HG03095 (cell line): Measurements from ENCODE around the gene TRPM1.
"Not testable (repeated sequence)": the region's sequence is repeated elsewhere in the genome, so short reads cannot be mapped to it uniquely, and the experiment has no call there.

Experiments
- ATAC-seq: cut with Tn5 transposase; IDR thresholded peaks from one replicate; pipeline ENCODE4 v1.9.1; 2021; ENCODE audit warnings: moderate library complexity; ENCODE audit not compliant: unreplicated experiment

The TRPM1 gene

DNA sequence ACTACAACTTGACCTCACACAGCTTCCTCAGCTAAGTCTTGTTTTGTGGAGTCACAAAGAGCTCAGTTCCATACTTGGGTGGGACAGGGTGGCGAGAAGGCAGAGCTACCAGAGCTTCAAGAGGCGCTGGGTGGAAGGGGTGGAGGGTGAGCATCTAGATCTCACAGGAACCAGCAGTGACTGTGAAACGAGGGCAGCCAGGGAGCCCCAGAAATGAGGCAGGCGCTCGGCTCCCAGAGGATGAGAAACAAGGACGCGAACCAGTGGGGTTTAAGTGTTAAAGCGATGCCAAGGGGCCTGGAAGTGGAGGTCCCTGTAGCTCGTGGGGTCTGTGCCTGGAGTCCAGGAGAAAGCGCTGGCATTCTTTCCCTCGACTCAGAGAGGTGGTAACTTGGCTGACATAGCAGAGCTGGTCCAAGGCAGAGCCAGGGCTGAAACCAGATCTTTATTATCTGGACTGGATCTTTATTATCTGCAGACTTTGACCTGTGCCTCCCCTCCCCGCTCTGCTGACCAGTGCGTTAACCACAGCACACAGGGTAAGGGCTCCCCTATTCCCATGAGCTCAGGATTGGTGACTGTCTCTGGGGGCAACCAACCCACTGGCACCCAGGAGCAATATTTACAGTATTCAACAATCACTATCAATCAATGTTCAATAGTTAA, 26.2 kb upstream of the TRPM1 start:
- ATAC-seq: no peak

DNA sequence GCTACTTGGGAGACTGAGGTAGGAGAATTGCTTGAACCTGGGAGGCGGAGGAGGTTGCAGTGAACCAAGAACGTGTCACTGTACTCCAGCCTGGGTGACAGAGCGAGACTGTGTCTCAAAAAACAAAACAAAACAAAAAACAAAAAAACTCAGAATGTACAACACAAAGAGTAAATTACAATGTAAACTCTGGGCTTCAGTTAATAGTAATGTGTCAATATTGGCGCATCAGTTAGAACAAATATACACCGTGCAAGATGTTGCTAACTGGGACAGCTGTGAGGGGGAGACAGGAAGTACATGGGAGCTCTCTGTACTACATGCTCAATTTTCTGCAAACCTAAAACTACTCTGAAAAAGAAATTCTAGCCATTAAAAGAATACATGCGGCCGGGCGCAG, 23.5 kb upstream of the TRPM1 start:
- no peak for ATAC-seq

DNA sequence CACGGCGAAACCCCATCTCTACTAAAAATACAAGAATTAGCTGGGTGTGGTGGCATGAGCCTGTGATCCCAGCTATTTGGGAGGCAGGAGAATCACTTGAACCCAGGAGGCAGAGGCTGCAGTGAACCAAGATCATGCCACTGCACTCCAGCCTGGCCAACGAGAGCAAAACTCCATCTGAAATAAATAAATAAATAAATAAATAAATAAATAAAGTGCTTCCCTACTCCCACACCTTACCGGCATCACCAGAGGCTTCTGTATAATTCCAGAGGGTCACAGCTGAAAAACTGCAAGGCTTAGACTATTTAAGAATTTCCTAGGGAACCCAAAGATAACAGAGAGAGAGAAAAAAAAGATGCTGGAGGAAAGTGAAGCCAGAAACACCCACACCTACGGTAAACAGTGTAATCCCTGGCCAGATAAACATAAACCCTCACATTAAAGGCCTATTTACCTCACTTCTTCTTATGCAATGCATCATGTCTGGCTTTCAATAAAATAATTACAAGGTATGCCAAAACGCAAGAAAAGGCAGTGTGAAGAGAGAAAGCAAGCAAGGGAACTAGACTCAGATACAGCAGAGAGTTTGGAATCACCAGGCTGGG, 15.0 kb upstream of the TRPM1 start:
- ATAC-seq: no peak

DNA sequence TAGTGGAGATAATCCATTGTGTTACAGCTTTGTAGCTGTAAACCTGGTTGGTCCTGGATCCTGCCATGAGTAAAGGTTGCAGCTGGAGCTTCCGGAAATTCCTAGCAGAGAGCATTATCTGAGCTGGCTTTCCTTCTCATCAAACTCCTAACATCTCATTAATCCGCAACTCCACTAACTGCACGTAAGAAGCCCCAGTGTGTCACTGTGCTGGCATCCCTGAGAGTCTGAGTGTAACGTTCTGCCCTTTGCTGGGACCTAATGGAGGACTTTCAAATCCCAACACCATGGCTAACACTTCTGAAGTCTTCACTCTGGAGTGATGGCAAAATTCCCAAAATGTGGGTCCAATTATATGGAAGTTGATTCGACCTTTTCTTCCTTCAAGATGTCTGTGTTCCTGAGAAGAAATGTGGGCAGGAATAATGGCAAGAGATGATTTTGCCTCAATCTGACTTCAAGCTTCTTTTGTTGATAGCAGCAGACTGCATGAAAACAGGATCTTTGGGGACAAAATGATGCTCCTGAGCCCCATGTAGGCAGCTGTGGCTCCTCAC, 9.6 kb upstream of the TRPM1 start:
- no peak for ATAC-seq

DNA sequence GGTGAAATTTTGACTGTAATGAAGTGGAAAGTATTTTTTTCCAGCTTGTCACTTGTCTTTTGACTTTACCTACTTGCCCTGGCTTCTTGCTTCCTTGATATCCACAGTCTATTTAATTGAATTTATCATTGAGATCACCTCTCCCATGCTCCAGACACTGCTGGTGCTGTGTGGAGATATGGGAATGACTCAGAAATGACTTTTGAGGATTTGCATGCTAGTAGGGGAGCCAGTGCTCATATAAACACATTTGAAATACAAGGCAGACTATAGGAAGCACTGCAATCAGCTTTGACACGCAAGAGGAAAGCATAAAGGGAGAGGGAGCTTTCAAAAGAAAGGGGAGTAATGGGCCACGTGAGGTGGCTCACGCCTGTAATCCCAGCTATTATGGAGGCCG, 7.3 kb upstream of the TRPM1 start:
- no peak for ATAC-seq

DNA sequence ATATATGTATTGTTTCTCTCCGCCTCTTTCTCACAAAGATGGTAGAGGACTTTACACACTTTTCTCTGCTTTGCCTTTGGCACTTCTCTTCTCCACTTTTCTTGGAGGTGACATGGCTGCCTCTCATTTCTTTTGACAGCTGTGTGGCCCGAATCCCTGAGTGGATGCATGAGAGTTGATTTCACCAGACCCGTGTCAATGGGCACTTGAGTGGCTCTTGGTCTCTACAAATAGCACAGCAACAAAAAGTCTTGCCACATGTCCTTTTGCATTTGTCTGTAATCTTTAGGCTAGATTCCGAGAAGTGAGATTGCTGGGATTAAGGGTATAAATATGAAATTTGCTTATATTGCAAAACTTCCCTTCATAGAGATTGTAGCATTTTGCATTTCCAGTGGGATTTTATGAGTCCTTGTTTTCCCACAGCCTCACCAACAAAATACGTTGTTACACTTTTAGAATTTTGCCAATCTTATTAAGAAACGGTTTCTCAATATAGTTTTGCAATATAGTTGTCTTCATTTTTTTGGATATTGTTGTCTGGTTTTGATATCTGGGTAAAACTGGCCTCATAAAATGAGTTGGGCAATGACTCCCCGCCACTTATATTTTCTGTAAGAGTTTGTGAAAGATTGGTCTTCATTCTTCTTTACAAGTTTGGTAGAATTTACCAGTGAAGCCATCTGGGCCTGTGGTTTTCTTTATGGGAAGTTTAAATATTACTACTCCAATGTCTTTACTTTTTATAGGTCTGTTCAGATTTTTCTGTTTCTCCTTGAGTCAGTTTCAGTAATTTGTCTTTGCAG, 5.2 kb upstream of the TRPM1 start:
- no peak for ATAC-seq

DNA sequence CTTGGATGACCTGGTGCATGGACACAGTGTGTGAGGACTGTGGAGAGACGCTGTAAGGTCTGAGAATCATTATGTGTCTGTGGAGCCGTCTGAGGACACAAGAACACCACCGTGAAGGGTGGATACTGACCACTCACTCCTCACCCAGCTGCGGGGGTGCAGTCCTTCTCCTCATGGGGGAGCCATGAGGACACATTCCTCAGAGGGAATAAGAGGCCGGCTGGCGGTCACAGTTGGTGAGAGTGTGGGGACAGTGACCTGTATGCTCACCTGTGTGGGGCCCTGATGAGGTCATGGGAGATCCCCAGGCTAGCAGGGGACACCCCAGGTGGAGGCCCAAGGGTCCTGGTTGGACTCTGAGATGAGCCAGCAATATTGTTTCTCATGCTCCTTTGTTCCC, 2.5 kb upstream of the TRPM1 start:
- no peak for ATAC-seq

DNA sequence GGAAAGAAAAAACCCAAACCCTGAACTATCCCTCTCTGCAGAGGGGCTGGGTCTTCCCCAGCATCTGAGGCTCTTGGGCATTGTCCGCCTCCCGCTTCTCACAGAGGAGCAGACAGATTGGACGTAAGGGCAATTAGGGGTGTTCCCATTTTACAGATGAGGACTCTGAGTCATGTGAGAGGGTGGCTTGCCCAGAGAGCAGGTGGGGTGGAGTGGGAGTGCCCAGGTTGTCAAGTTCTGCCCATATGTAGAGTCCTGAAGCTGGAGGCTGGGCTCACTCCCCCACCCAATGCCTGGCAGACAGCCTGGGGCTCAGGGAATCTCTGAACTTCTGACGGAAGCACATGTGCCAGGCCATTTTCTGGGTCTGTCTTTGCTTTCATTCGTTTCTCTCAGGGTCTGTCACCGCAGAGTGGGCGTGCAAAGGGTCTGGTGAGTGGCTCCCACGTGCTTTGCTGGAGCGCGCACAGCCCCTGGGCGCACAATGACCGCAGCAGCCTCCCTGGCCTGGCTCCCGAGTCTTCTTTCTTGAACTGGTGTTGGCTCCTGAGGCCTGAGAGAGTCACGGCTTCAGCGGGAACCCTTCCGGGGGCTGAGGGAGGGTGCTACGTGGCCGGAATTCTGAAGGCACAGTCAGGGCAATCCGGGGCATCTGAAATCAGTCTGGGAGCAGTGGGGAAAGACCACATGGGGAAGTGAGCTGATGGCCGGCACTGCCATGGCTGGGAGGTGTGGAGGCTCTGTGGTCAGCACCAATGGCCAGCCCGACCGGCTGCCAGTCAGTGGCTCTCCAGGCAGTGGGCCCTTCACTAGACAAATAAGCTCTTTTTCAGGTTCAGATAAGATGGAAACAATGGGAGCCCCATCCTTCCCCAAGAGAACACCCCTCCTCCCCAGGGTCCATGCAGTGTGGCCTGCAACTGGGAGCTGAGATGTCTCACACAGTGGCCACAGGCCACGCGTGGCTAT, 1.1 kb upstream of the TRPM1 start:
- no peak for ATAC-seq

DNA sequence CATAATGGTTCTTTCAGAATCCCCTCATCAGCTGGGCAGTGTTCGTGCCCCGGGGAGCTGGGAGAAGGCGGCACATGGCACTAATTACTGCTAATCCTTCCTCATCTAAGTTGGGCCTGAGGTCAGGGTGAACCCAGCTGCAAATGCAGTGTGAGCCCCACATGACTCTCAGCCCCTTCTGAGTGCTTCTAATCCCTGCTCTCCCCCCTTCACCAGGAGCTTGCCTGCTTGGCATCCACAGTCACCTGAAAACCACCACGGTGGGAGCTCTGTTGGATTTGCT, 455 bp upstream of the TRPM1 start:
- no peak for ATAC-seq

DNA sequence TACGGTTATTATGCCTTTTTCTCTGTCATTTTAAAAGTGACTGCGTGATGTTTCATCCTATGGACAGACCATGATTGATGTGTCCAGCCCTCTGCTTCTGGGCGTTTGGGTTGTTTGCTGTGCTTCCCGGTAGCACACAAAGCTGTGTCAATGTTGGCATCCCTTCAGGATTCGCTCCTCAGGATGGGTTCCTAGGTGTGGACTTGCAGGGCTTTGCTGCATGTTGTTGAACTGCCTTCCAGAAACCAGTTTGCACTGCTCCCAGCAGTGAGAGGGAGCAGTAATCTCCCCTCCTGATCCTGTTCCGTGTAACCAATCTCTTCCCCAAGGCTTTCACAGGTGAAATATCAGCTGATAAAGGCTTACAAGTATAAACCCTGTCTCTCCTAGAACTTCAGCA, 787 bp downstream of the TRPM1 start:
- ATAC-seq: no peak

DNA sequence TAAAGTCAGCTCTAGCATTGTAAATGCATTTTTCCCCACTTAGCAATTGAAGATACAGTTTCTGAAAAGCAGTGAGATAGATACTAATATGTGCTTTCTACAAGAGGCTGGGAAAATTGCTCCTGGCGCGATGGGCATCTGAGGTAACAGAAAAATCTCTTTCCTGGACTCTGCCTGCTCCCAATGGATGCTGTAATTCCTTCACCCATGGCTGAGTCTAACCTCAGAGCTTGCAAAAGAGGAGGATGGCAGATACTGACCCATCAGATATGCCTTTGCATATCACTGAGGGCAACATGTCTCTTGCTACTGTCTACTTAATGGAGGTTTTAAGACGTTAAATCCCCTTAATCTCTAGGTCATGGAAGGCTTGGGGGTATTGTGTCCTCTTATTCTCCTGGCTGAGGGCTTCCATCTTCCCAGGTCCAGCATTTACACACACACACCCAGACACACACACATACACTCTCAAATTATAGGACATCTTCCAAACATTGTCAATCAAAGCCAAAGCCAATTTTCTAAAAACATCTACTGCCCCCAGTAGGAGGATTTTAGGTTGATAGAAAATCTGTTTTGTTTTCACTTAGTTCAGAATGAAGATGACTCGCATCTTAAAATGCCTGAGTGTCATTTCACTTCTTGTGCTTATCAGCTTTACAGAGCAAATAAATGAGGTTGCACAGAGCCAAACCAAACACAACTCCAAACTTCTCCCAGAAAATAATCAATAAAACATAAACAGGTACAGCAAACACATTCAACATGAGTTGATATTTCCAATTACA, 2.4 kb downstream of the TRPM1 start:
- no peak for ATAC-seq

DNA sequence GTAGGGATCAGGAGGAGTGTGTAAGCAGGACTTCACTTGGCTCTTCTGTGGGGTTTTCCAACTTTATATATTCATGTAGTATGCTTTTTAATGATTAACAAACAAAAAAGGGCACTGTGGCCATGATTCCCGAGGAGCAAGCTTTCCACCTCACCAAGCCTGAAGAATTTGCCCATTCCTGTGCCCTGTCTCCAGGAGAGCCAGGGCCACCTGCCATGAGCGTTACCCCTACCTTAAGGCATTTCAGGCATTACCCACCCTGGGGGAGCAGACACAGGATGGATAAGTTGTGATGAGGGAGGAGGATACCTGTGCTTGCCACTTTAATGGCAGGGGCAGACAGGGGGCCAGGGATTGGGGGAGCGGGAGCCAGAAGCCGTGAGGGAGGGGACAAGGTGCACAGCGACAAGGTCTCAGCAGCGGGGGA, 3.0 kb downstream of the TRPM1 start:
- ATAC-seq: no peak

DNA sequence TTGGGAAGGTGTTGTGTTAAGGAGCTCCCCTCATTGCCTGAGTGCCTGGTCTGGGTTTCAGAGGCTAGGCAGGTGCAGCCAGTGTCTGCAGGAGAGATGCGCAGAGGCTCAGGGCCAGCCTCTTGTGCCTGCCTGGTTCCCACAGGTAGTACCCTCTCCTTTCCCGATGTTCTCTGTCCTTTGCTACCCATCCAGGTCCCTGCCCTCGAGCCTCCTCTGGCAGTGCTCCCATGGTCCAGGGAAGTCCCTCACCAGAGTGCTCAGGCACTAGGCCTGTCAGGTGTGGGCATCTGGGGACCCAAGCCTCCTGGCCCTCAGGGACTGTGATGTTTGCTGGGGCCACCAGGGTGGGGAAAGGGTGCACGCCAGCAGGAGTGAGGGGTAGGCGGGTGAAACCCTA, 5.0 kb downstream of the TRPM1 start:
- ATAC-seq: no peak

DNA sequence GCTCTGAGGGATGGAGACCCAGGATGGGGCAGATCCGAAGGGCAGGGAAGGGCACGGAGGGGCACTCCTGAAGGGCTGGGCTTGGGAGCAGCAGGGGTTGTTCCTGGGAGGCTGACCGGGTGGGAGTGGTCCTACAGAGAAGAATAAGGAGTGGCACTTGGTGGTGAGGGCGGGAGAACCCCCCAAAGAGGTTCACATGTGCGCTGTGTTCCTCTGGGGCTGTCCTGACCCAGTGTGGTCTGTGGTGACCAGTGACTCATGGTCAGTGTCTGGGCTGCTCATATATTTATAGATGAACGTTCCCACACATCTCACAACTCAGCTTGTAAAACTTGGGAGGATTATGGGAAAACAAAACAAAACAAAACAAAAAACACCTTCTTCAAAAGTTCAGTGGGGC, 10.0 kb downstream of the TRPM1 start:
- ATAC-seq: no peak

DNA sequence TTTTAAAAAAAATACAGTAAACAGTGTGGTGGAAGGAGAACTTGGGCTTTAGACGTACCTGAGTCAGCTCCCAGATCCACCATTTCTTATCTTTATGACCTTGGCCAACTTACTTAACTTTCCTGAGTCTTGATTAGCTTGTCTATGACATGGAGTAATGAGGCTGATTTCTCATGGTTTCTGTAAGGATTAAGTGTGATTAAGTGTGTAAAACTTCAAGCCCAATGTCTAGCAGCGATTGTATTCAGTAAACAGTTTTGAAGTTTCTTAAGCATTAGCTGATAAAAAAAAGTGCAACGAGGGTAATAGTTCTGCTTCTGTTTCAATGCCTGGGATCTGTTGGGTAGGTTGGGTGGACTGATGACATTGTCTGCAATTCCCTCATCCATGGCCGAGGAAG, 10.8 kb downstream of the TRPM1 start:
- ATAC-seq: no peak

DNA sequence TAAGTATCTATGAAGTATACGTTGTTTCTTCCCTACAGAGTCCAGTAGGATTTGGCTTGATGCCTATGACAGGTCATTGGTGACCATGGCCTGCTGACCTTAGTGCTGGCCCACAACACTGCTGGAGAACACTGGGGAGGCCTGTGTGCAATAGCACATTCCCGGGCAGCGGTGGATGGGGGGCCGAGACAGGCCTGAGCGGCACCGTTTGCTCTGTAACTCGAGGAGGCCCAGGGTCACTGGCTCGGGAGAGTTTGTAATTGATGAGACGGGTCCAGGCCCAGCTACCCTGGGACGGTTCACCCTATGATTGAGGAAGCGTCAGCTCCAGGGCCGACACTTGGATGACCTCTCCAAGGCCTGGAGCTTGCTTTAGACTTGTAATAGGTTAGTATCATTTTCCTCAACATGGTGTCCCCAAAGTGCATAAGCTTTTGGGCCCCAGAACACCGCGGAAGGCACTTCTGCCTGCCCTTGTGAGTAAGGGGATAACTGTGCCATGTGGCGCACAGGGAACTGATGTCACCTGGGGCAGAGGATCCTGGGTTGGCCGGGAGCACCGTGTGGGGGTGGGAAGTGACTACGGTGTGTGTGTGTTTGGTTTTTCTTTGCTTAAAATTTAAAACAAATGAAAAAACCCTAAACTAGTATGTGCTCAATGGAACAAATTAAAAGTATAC, 12.0 kb downstream of the TRPM1 start:
- ATAC-seq: no peak

DNA sequence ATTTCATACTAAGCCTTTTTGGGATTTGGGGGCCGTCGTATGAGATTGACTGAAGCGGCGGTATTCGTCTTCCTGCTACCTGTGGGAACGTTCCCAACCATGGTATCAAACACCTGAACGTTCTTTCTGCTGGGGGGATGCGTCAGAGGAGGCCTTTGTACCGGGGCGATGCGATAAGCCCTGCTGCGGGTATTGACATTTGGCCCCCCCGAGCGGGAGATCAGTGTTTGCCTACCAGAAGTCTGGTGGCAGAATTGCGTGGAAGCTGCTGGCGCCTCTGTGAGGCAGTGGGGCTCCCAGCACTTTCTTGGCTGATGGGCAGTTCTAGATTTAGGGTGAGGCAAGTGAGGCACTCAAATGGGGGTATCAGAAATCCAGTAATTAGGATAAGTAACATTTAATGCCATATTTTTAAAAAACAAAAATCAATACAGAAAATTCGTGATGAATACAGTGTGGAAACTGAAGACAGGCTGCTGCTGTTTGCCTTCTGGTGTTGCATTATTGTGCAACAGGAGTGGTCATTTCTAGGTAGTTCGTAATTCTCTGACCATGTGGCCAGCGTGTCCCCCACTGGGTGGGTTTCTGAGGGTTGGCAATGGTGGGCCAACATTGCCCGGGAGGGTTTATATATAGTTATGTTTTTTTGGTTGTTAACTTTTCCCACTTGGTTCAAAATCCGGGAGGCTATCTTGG, 12.7 kb downstream of the TRPM1 start:
- ATAC-seq: no peak

DNA sequence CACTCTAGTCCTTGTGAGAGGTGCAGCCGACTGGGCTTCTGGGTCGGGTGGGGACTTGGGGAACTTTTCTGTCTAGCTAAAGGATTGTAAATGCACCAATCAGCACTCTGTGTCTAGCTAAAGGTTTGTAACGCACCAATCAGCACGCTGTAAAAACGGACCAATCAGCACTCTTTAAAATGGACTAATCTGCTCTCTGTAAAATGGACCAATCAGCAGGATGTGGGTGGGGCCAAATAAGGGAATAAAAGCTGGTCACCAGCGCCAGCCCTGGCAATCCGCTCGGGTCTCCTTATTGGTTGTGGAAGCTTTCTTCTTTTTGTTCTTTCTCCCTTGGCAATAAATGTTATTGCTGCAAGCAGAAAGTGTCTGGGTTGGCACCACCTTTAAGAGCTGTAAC, 13.5 kb downstream of the TRPM1 start:
- not testable (repeated sequence) for ATAC-seq

DNA sequence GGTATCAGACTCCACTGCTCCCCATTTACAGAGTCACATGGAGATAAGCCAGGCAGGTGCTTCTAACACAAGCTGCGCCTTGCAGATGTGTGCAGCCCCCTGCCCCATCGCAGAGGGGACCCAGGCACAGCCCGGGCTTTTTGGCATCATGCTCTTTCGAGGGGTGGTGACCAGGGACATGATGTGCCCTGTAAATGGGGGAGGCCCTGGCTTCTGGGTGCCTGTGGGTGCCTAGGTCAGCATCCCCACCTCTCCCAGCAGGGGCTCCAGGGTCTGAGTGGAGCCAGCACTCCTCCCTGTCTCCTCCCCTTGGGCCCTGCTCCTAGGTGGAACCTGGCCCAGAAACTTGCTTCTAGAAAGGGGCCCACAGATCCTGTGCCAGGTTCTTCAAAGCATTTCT, 15.2 kb downstream of the TRPM1 start:
- no peak for ATAC-seq
